GM19438 (cell line): ENCODE measurements around the gene CDC27.
"Not testable (repeated sequence)": the region's sequence is repeated elsewhere in the genome, so short reads cannot be mapped to it uniquely, and the experiment has no call there.

Source experiments
- ATAC-seq: cut with Tn5 transposase; IDR thresholded peaks from one replicate; pipeline ENCODE4 v1.9.1; 2021; ENCODE audit warnings: low read depth; ENCODE audit not compliant: unreplicated experiment

CDC27 gene

GRCh38 chr17:47188876-47189731 is at the start of gene CDC27:
Gene CDC27, minus strand, starts transcription at chr17:47189295. Its CDS starts 123 bp downstream, at chr17:47189172.
- ATAC-seq = peak; percentile 86

DNA sequence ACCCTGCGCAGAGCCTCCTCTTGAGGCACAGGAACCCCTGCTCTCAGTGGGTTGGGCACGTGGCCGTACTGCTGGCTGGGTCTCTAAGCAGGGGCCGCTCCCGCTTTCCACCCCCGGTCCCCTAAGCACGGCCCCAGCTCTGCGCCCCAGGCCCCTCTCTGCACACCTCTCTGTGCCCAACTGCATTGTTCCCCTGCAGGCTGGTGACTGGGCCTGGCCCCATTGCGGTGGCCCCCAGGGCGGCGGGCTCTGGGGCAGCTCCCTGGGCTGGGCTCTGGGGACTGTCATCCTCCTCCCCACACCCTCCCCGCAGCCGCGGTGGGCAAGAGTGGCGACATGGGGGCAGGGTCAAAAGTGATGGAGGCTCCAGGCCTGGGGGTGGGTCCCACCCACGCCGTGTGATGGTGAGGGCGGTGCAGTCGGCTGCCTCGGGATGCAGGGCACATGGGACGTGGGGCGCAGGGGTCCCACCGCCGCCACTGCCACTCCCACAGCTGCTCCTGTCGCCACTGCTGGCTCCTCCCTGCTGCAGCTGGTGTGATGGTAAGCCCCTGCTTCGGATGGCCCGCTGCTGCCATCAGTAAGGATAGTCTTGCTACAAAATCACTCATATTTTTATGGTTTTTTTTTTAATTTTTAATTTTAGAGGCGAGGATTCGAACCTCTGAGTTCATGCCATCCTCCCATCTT is 49.4 kb upstream of the CDC27 start:
- ATAC-seq = no peak

- no peak for ATAC-seq
Observed at GRCh38 chr17:47237841-47238240, 48.7 kb upstream of the CDC27 start.

- no peak for ATAC-seq
Observed at GRCh38 chr17:47235923-47236322, 46.8 kb upstream of the CDC27 start.

DNA sequence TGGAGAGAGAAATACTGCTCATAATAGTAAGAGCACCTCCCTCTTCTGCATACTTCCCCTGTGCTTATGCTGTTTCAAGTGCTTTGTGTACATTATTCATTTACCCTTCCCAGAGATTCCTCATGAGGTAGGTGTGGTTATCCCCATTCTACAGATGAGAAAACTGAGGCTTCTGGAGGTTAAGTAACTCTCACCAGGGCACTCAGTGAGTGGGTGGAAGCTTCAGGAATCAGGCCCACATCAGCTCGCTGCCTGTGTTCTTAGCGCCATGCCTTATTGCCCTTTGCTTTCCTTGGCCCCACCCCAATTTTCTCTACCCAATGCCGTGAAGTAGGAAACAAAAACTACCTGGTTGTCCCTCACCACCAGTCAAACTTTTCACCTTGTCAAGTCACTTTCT is 46.4 kb upstream of the CDC27 start:
- ATAC-seq = no peak

GRCh38 chr17:47232465-47232864 is 43.4 kb upstream of the CDC27 start:
- no peak for ATAC-seq

- no peak for ATAC-seq
Observed at GRCh38 chr17:47231866-47232265, 42.8 kb upstream of the CDC27 start.

DNA sequence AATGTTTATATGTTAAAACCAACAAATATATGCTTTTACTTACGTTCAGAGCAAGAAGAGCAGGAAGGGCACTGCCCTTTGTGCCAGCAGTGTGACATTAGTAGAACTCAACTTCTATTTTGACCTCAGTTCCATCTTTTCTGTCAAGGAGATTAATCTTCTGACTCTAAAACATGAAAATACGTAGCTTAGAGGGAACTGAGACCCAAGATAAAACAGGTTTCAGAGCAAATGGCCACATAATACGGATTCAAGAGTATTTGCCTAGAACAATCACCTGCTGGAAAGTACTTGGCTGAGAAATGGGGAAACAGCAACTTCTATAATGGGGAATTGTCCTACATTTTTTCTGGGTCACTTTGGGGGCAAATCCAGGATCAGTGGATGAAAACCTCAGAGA is 42.2 kb upstream of the CDC27 start:
- no peak for ATAC-seq

DNA sequence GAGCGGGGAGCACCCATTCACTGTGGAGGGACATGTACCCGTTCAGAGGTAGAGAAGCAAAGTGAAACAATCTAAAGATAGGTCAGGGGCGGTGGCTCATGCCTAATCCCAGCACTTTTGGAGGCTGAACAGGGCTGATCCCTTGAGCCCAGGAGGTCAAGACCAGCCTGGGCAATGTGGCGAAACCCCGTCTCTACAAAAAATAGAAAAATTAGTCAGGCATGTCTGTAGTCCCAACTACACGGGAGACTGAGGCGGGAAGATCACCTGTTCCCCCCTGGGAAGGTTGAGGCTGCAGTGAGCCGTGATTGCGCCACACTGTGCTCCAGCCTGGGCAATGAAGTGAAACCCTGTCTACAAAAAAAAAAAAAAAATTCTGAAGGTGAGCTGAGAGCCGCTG is 41.8 kb upstream of the CDC27 start:
- no peak for ATAC-seq

- peak; percentile 65 for ATAC-seq
Observed at GRCh38 chr17:47229535-47230443, 40.7 kb upstream of the CDC27 start.

GRCh38 chr17:47227862-47228261 is 38.8 kb upstream of the CDC27 start:
- ATAC-seq = no peak

- no peak for ATAC-seq
Observed at GRCh38 chr17:47225911-47226688, 37.0 kb upstream of the CDC27 start.

GRCh38 chr17:47225436-47225858 is 36.4 kb upstream of the CDC27 start:
- no peak for ATAC-seq

- no peak for ATAC-seq
Observed at GRCh38 chr17:47224966-47225365, 35.9 kb upstream of the CDC27 start.

GRCh38 chr17:47224077-47224476 is 35.0 kb upstream of the CDC27 start:
- not testable (repeated sequence) for ATAC-seq

GRCh38 chr17:47223460-47223859 is 34.4 kb upstream of the CDC27 start:
- ATAC-seq = no peak

DNA sequence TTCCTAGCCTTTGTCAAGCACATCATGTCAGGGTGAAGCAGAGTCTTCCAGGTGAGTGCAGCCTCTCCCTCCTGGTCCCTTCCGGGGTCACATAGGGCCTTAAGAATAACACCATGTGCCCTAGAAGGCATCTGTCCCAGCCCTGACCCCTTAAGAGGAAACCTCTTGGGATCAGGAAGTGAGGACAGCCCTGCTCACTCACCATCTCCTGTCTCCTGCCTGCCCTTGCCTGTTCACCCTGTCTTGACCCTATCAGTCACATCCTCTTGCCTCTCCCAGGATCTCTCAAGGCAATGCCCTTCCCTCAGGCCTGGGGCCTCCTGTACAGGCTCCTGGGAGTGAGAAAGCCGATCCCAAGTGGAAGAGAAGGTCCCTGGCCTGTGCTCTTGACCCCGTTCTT is 33.9 kb upstream of the CDC27 start:
- no peak for ATAC-seq

GRCh38 chr17:47222047-47222446 is 33.0 kb upstream of the CDC27 start:
- no peak for ATAC-seq

- no peak for ATAC-seq
Observed at GRCh38 chr17:47221154-47221553, 32.1 kb upstream of the CDC27 start.

DNA sequence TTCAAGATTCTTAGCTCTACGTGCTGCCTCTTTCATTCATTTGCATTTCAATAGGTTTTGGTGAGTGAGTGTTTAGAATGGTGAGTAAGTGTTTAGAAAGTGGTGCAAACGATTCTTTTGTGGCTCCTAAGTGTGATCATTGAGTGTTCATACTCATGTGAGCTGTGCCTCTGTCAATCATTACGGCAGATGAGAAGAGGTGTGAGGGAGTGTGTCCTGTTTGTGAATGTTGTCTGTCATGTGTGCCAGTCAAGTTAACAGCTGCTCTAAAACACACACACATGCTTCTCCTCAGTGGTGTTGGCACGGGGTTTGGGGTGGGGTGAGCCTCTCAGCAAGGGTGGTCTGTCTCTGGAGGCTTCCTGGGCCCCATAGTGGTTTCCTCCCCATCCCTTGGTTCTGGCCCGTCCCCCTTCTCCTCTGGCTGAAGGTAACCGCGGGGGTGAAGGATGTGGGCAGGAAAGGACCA is 31.5 kb upstream of the CDC27 start:
- no peak for ATAC-seq
